ENCODE measurements around the gene AUNIP.

Gene AUNIP

DNA sequence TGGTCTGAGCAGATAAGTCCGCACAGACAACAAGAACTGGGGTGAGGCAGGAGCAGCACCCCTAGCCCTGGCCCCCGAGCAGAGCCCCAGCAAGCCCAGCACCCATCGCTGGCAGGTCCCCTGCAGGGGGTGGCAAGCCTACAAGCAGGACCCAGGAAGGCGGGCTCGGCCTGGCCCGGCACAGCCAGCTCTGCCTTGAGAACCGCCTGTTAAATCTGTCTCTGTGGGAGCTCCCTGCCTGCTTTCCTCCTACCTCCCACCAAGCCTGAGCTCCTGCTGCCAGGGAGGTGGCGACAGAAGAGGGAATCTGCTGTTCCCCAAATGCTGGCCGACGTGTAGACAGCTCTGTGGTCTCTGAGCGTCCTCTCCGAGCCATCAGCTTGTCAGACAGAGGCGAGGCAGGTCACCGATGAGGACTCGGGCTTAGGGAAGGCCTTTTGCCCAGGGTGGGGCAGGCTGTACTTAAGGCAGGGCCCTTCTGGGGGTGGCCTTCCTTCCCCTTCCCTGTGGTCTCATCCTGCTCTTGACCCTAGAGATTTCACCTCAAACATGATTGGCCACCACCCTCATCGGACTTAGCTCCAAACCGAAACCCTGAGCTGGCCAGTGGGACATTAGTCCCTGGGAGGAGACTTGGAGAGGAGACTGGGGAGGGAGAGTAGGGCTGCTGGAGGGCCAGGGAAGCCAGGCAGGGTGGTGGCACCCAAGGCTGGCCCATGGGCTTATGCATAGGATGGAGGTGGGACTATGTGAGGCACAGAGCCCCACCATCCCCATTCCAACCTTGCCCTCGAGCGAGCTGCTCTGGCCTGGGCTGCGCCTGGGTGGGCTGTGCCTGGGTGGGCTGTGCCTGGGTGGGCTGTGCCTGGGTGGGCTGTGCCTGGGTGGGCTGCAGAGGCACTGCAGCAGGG, 51.5 kb downstream of the AUNIP start:
- DNase-seq: no peak

DNA sequence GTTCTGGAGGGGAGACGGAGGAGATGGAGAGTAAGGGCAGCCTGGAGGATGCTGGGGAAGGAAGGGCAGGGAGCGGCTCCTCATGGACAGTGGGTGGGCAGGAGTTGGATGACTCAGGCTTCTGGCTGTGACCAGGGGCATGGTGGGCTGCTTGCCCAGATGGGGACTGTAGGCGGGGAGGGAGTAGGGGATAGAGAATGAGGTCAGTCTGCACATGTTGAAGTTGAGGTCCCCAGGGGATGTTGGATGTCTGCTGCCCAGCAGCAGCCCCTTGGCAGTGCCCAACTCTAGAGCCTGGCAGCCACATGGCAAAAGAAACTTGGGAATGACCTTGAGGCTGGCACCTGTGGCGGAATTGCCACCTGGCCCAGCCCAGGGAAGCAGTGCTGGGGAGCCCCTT, 52.8 kb downstream of the AUNIP start:
- DNase-seq: no peak

DNA sequence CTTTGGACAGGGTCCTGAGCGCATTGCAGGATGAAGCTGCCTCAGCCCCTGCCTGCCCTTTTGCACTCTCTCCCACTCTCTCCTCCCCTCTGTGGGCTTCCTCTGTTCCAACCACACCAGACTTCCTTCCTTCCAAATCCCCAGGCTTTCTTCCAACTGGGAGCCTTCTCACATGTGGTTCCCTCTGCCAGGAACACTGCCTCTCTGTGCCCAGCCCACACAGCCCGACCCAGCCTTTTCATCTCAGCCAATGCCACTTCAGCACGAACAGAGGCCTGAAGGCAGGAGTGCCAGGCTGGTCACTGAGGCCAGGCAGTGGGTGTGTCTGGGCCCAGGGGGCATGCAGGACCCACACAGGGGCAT, 53.4 kb downstream of the AUNIP start:
- no peak for DNase-seq

DNA sequence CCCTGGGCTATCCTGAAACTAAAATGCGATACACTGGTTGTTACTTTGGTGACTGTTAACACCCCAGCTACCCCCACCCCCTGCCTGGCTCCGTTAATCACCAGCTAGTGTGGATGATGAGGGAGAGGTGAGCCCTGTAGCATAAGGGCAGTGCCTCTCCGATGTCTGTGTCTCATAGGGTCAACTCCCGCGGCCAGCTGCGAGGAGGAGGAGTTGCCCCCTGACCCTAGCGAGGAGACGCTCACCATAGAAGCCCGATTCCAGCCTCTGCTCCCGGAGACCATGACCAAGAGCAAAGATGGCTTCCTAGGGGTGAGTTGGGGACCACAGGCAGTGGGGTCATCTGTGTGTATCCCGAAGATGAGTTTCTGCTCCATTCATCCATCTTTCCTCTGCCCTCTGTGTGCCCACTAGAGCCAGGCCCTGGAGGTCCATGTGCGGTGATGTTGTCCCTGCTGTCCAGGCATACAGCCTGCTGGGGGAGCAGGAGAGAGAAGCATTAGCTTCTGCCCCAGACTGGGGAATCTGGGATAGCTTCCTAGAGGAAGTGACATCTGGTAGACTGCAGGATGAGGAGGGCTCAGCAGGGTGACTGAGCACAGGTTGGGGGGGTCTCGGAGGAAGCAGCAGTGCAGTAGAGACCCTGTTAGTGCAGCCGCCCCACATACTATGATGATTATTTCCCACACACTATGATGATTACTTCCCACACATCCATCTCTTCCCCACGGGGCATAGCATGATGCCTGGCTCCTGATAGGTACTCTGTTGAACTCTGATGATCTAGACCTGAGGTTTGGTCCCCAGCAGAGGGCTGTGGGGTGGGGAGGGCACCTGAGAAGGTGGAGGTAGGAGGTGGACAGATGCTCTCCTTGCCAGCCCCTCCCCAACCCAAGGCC, 54.0 kb downstream of the AUNIP start:
- DNase-seq: no peak

DNA sequence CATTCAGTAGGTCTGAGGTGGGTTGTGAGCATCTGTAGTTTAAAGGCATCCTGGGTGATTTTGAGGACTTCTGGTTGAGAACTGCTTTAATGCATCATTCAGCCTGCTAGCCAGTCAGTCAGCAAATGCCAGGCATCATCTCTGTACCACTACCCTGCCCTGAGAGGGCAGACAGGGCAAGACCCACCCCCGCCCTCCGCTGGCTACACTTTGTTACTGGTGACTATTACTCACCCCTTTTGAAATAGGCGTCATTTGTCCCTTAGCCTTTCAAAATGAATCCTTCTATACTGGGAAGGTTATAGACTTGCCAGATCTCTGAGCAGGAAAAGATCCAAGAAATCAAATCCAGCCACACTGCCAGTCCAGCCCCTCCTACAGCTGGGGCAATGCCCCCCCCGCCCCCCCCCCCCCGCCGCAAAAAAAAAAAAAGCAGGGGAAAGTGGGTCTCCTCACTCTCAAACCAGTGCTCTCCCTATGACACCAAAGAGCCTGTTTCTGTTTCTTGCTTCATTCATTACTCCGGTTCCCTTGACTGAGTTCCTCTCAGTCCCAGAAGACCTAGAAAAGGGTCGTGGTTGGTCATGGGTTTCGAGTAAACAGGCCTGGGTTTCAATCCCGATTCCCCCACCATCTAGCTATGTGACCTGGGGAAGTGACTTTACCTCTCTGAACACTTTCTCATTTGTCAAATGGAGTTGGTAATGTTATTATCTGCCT, 54.9 kb downstream of the AUNIP start:
- no peak for DNase-seq

DNA sequence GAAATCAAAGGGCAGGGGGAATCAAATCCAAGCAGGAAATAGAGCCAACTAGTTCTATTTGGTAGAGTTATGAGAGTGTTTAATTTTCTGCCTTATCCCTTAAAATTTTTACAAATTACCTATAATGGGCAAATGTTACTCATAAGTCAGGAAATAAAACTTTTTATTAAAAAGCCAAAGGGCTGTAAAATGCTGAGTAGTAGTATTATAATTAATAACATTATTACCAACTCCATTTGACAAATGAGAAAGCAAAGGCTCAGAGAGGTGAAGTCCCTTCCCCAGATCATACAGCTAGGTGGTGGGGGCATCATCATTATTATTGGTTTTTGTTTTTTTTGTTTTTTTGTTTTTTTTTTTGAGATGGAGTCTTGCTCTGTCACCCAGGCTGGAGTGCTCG, 55.9 kb downstream of the AUNIP start:
- no peak for DNase-seq

DNA sequence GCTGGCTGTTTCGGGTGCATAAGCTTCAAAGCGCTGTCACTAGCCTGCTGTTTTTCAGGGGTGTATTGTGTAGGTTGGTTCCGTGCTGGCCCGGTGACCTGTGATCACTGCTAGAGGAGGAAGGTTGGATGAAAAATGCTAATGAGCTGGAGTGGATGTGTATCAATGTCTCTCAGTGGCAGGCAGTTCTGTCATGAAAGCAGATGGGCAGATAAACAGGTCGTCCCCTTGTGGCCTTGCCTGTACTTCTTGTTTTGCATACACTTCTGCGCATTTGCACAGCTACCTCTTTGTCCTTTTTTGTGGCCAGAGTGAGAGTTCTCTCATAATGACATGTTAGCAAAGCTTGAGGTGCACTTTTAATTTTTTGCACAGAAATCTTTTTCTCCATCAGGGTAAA, 56.3 kb downstream of the AUNIP start:
- peak in 1 of 3 experiments; percentile 15 for DNase-seq

DNA sequence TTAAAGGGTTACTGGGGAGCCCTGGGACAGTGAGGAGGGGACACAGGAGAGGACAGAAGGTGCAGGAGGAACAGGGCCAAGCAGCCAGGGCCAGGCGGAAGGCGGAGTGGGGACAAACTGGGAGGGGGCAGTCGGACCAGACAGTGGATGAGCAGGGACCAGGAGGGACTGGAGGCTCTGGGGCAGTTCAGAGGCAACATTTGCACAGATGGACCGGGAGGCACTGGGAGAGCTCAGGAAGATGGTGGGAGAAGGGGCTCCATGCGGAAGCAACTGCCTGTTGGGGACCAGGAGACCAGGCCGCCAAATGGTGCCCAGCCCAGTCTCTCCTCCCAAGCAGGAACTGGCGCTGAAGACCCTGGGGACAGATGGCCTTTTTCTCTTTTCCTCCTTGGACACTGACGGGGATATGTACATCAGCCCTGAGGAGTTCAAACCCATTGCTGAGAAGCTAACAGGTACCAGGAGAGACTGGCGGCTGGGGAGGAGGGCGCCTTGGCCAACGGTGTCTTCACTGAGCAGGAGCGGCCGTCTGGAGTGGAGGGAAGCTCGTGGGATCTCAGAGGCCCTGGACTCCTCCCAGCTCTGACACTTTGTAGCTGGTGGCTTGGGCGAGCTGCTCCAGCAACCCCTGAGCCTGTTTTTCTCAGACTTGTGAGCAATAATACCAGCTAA, 58.4 kb downstream of the AUNIP start:
- no peak for DNase-seq

DNA sequence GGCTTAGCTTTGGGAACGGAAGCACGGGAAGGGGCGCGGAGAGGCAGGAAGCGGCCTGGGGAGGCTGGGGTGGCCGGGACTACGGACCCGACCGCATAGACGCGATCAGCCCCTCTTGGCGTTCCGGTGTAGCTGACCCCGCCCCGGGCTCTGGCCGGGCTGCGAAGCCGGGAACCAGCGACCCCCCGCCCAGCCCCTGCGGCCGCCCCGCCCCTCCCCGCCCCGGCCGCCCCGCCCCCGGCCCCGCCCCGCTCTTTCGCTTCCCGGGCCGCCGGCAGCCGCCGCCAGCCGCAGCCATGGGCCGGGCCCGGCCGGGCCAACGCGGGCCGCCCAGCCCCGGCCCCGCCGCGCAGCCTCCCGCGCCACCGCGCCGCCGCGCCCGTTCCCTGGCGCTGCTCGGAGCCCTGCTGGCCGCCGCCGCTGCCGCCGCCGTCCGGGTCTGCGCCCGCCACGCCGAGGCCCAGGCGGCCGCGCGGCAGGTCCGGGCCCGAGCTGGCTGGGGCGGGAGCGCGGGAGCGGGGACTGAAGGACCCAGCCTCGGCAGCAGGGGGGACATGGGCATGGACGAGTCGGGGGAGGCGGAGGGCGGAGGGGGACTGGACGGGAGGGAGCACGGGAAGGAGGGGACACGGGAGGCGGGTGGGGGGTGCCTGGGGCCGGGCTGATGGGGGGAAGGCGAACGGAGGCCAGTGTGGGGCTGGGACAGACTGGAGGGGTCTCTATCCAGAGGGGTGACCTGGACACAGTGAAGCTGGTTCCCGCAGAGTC, 59.1 kb downstream of the AUNIP start, which contains the start of gene SELENON:
Gene SELENON (plus strand): TSS at position 259 of the 768 bp plus-strand sequence. CDS start 38 bp downstream, at position 297.
- peak; percentile 27 to 71 (median 68) for DNase-seq

DNA sequence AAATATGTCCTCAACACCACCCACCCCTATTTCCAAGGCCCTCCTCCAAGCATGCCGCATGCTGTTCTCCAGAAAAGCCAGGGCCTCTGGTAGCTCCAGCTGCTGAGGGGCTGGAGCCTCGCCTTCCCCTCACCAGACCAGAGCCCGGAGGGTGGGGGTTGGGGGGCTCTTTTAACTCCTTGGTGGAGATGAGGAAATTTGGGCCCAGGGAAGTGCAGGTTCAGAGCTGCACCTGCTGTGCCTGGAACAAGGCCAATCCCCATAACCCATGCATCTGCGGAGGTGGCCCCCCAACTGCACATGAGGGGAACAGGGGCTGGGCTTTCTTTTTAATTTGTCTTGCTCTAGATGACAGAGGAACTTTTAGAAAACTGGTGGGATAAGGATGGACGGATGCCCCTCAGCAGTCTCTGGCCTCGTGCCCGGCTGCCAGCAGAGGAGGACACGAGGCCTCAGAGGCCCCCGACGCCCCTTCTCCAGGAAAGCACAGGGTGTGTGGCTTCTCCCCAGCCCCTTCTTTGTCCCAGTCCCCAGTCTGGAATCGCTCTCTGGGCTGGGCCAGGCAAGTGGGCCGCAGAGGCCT, 59.8 kb downstream of the AUNIP start:
- DNase-seq: peak in 2 of 3 experiments; percentile 62 to 71

DNA sequence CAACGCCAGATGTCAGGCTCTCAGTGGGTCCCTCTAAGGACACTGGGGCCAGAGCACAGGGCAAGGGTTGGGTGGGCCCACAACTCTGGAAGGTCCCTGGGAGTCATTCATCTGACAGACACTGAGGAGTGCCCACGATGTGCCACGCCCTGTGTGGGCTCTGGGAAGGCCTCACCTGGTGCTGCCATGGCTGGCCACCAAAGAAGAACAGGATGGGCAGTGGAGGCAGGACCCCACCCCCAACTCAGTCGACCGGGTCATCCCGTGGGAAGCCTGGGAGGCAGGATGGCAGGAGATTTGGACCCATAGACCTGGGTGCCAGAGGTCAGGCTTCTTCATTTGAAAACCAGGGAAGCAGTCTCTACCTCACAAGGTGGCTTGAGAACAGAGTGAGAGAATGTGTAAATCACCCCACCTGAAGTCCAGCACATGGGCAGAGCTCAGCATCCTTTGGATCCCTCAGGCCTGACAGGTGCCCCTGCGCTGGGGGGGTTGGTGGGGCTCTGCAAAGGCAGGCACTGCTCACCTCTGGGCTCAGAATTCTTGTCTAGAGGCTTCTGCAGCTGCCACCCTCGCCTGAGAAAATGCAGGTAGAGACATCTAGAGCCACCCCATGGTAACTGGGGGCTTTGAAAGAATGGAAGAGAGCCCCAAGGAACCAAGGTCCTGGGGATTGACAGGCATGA, 60.4 kb downstream of the AUNIP start:
- DNase-seq: no peak

DNA sequence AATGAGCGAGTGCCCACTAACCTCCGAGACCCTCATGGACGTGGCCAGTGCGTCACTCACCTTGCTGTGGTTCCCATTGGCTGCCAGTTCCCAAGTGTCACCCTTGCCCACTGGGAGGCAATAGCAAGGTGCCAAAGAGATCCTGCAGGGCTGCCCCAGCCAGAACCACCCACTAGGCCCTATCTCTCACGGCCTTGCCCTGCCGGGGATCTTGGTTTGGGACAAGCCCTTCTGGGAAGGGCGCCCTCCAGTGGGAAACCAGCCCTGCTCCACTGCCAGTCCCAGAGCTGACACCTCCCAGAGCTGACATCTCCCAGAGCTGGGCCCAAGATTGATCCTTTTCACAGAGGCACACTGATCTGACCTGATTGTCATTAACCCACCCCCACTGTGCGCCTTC, 61.3 kb downstream of the AUNIP start:
- DNase-seq: no peak

DNA sequence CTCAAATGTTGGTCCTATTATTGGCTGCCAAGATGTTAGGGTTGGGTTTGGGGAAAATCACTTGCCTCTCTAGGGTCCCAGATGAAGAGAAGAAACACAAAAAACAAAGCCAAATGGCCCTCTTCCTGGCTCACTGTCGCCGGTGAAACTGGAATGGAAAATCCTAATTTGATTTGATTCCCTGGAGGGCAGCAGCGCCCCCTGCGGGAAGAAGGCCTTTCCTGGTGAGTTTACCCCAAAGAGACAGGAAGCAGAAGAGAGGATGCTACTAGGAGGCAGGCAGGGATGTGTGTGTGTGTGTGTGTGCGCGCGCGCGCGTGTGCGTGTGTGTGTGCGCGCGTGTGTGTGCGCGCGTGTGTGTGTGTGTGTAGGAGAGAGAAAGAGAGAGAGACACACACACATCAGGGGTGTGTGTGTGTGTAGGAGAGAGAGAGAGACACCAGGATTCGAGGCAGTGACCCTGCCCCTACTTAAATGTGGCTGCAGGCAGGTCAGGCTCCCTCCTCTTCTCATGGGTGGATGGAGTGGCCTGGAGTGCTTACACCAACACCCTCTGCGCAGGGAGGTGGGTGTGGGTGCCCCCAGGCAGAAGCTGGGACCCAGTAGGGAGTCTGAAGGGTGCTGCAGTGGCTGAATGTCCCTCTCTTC, 62.3 kb downstream of the AUNIP start:
- peak; percentile 82 to 91 (median 83) for DNase-seq

DNA sequence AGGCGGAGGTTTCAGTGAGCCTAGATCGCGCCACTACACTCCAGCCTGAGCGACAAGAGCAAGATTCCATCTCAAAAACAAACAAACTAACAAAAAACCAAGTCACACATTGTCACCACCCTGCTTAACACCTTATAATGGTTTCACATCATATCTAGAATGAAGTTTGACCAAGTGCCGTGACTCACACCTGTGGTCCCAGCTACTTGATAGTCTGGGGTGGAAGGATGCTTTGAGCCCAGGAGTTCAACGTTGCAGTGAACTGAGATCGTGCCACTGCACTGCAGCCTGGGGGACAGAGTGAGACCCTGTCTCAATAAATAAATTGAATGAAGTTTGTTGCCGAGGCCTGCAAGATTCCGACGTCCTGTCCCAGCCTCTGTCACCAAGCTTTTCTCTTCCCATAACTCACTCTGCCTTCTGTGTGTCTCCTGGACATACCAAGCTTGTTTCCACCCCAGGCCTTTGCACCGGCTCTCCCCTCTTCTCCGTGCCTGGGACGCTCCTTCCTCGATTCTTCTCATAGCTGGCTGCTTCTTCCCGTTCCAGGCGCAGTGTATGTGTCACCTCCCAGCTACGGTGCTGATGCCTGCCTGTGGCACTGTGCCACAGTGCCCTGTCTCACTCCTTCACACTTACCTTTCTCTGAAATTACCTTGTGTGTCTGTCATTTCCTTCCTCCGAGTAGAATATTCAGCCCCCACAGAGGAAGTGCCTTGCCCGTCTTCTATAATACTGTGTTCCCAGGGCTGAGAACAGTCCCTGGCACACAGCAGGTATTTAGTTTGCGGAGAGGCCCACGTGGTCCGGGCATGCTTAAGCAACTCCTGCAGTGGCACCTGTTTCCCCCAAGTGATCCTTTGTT, 63.1 kb downstream of the AUNIP start:
- peak in 1 of 3 experiments; percentile 83 for DNase-seq

DNA sequence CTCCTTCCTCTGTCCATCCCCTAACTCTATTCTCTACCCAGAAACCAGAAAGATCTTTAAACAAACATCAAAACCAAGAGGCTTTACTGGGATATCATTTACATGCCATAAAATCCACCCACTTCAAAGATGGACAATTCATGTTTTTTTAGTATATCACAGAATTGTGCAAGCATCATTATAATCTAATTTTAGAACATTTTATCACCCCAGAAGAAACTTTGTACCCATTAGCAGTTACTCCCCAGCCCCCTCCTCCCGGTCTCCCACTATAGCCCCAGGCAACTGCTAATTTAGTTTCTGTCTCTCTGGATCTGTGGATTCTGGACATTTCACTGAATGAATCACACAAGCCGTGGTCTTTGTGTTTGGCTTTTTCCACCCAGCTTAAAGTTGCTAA, 64.0 kb downstream of the AUNIP start:
- no peak for DNase-seq

DNA sequence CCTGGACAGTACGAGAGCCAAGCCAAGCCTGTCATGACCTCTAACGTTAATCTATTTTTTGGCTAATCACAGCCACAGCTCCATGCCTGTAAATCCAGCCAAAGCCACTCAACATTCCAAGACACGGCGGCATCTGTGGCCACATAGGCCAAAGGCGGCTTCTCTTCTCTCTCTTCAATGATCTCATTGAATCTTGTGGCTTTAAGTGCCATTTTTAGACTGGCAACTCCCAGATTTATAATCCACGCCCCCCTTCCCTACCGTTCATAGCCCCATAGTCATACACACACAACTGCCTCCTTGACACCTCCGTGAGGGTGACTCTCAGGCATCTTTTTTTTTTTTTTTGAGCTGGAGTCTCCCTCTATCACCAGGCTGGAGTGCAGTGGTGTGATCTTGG, 64.9 kb downstream of the AUNIP start:
- DNase-seq: no peak

DNA sequence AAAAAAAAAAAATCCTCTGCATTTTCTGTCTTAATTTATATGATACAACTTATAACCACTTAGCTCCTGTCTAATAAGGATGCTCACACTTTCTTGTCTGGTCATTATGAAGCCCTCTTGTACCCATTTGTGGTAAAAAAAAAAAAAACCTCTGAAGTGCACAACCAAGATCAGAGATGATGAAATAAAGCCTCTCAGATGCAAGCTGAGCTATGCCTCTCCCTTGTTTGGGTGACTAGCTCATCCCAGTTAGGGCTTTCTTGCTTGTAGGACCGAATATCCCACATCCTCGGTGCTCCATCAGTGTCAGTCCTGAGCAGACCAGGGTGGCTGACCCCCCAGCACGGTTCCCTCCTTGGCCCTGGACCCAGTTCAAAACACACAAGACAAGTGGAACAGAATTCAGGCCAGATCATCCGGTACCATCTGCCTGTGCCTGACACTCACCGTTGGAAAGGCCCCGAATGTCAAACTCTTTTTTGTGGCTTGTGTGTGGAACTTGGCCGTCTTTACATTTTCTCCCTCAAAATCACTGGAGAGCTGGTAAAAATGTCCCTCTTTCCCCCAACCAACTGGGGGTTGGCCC, 65.6 kb downstream of the AUNIP start:
- DNase-seq: no peak

DNA sequence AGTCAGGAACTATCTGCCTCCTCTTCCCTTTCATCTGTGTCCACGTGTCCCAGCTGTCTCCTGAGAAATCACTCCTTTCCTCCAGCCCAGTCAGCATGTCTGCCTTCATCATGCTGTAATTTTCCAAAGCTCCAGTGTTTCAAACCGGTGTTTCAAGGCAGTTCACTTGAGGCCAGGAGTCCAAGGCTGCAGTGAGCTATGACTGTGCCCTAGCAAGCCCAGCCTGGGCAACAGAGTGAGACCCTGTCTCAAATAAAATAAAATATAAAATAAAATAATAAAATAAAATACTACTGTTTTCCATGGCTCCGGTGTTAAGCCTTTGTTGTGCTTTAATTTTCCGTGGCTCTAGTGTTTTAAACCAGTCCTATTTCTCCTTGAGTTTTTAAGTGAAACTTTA, 67.1 kb downstream of the AUNIP start:
- DNase-seq: no peak

DNA sequence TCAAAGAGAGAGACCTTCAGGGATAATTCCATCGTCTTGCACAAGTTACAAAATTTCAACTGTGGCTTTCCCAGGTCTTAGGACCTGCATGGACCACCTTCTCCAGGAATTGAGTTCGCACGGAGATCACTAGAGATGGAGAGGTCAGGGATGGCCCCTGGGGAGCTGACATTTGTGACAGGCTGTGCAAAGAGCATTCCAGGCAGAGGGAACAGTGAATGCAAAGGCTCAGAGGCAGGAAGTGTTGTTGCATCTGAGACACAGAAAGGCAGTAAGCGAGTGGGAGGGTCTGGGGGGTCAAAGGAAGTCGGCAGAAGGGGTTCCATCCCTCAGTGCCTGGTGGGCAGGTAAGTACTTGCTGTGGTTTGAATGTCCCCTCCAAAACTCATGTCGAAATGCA, 68.8 kb downstream of the AUNIP start:
- no peak for DNase-seq
